SK-N-SH treated with all-trans-retinoic acid at 6 μM for 48 hours (cell line): ENCODE results near the gene GRID1.

Experiments
- ATAC-seq: fragments of 200-7000 bp; cut with Tn5 transposase; 3 replicates; pipeline ENCODE4 v1.9.1; 2020; ENCODE audit warnings: mild to moderate bottlenecking, moderate library complexity
- ARNTL ChIP-seq: fragments of 450-650 bp; formaldehyde crosslinking; IDR thresholded peaks from 2 replicates; pipeline ENCODE4 v1.5.0; 2020; ENCODE audit warnings: low read depth, mild to moderate bottlenecking, moderate library complexity, borderline replicate concordance
- BACH2 ChIP-seq: fragments of 250-450 bp; sonication (Bioruptor Pico); IDR thresholded peaks from 2 replicates; pipeline ENCODE4 v1.9.0; 2021; ENCODE audit warnings: mild to moderate bottlenecking, borderline replicate concordance
- CREB5 ChIP-seq: fragments of 250-450 bp; sonication (Bioruptor Pico); IDR thresholded peaks from 2 replicates; pipeline ENCODE4 v1.5.1; 2020; ENCODE audit warnings: low read depth, mild to moderate bottlenecking, moderate library complexity
- CSDC2 ChIP-seq: fragments of 250-450 bp; sonication (Bioruptor Pico); IDR thresholded peaks from 2 replicates; pipeline ENCODE4 v1.5.0; 2020; ENCODE audit warnings: mild to moderate bottlenecking, moderate library complexity
- CSRNP3 ChIP-seq: fragments of 250-450 bp; sonication (Bioruptor Pico); IDR thresholded peaks from 2 replicates; pipeline ENCODE4 v1.5.1; 2021; ENCODE audit warnings: mild to moderate bottlenecking, moderate library complexity
- ESRRG ChIP-seq: fragments of 250-450 bp; sonication (Bioruptor Pico); IDR thresholded peaks from 2 replicates; pipeline ENCODE4 v1.6.1; 2021; ENCODE audit warnings: mild to moderate bottlenecking
- GLIS3 ChIP-seq: fragments of 250-450 bp; sonication (Bioruptor Pico); IDR thresholded peaks from 2 replicates; pipeline ENCODE4 v1.5.0; 2020; ENCODE audit warnings: mild to moderate bottlenecking, moderate library complexity
- ISL1 ChIP-seq: fragments of 250-450 bp; sonication (Bioruptor Pico); IDR thresholded peaks from 2 replicates; pipeline ENCODE4 v2.1.2; 2022; ENCODE audit warnings: mild to moderate bottlenecking, moderate library complexity
- OSR1 ChIP-seq: fragments of 250-450 bp; sonication (Bioruptor Pico); IDR thresholded peaks from 2 replicates; pipeline ENCODE4 v1.8.0; 2022; ENCODE audit warnings: moderate library complexity, mild to moderate bottlenecking, inconsistent platforms
- PPARA ChIP-seq: fragments of 250-450 bp; sonication (Bioruptor Pico); IDR thresholded peaks from 2 replicates; pipeline ENCODE4 v1.5.0; 2020; ENCODE audit warnings: mild to moderate bottlenecking, borderline replicate concordance
- RARB ChIP-seq: fragments of 250-450 bp; sonication (Bioruptor Pico); IDR thresholded peaks from 2 replicates; pipeline ENCODE4 v1.8.0; 2021; ENCODE audit warnings: mild to moderate bottlenecking, moderate library complexity
- SNAI2 ChIP-seq: fragments of 250-450 bp; sonication (Bioruptor Pico); IDR thresholded peaks from 2 replicates; pipeline ENCODE4 v1.5.0; 2020; ENCODE audit warnings: mild to moderate bottlenecking, moderate library complexity
- TCF4 ChIP-seq: fragments of 250-450 bp; sonication (Bioruptor Pico); IDR thresholded peaks from 2 replicates; pipeline ENCODE4 v1.8.0; 2021; ENCODE audit warnings: mild to moderate bottlenecking, moderate library complexity, borderline replicate concordance
- TOX ChIP-seq: fragments of 250-450 bp; sonication (Bioruptor Pico); IDR thresholded peaks from 2 replicates; pipeline ENCODE4 v1.8.0; 2021; ENCODE audit warnings: mild to moderate bottlenecking, moderate library complexity, borderline replicate concordance
- ZC3H10 ChIP-seq: fragments of 250-450 bp; sonication (Bioruptor Pico); IDR thresholded peaks from 2 replicates; pipeline ENCODE4 v1.5.1; 2021; ENCODE audit warnings: mild to moderate bottlenecking, moderate library complexity
- ZFP3 ChIP-seq: fragments of 250-450 bp; sonication (Bioruptor Pico); IDR thresholded peaks from 2 replicates; pipeline ENCODE4 v1.5.0; 2020; ENCODE audit warnings: mild to moderate bottlenecking, moderate library complexity
- ZNF565 ChIP-seq: fragments of 450-650 bp; formaldehyde crosslinking; conservative IDR thresholded peaks from 2 replicates; pipeline ENCODE4 v1.5.0; 2020; ENCODE audit warnings: low read depth, mild to moderate bottlenecking, moderate library complexity
- ZNF70 ChIP-seq: fragments of 450-650 bp; formaldehyde crosslinking; IDR thresholded peaks from 2 replicates; pipeline ENCODE4 v1.5.0; 2020; ENCODE audit warnings: mild to moderate bottlenecking, moderate library complexity
- ZNF8 ChIP-seq: fragments of 450-650 bp; formaldehyde crosslinking; IDR thresholded peaks from 2 replicates; pipeline ENCODE4 v1.5.0; 2020; ENCODE audit warnings: mild to moderate bottlenecking, moderate library complexity
- TF ChIP-seq, protein P1 (sequence below): fragments of 250-450 bp; sonication (Bioruptor Pico); IDR thresholded peaks from 2 replicates; pipeline ENCODE4 v1.5.0; 2020; ENCODE audit warnings: mild to moderate bottlenecking, moderate library complexity
- TF ChIP-seq, protein P2 (sequence below): fragments of 250-450 bp; sonication (Bioruptor Pico); IDR thresholded peaks from 2 replicates; pipeline ENCODE4 v1.8.0; 2021; ENCODE audit warnings: low read depth, mild to moderate bottlenecking, moderate library complexity, borderline replicate concordance

GRID1 gene

GRCh38 chr10:86207226-86207625 is 159.4 kb downstream of the GRID1 start:
- no peak for ATAC-seq
- TF ChIP-seq ZC3H10 (CRISPR knock-in tag) (no peak), BACH2 (CRISPR knock-in tag) (no peak), TCF4 (CRISPR knock-in tag) (no peak), ISL1 (no peak), CSDC2 (CRISPR knock-in tag) (no peak), ZFP3 (CRISPR knock-in tag) (no peak), TOX (CRISPR knock-in tag) (no peak), OSR1 (CRISPR knock-in tag) (no peak), CSRNP3 (no peak), GLIS3 (CRISPR knock-in tag) (no peak), PPARA (no peak), ZNF8 (CRISPR knock-in tag) (no peak), ARNTL (no peak)
- TF ChIP-seq, protein P1, sequence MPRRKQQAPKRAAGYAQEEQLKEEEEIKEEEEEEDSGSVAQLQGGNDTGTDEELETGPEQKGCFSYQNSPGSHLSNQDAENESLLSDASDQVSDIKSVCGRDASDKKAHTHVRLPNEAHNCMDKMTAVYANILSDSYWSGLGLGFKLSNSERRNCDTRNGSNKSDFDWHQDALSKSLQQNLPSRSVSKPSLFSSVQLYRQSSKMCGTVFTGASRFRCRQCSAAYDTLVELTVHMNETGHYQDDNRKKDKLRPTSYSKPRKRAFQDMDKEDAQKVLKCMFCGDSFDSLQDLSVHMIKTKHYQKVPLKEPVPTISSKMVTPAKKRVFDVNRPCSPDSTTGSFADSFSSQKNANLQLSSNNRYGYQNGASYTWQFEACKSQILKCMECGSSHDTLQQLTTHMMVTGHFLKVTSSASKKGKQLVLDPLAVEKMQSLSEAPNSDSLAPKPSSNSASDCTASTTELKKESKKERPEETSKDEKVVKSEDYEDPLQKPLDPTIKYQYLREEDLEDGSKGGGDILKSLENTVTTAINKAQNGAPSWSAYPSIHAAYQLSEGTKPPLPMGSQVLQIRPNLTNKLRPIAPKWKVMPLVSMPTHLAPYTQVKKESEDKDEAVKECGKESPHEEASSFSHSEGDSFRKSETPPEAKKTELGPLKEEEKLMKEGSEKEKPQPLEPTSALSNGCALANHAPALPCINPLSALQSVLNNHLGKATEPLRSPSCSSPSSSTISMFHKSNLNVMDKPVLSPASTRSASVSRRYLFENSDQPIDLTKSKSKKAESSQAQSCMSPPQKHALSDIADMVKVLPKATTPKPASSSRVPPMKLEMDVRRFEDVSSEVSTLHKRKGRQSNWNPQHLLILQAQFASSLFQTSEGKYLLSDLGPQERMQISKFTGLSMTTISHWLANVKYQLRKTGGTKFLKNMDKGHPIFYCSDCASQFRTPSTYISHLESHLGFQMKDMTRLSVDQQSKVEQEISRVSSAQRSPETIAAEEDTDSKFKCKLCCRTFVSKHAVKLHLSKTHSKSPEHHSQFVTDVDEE (CRISPR knock-in tag): no peak
- TF ChIP-seq, all 23 proteins: peak for 0

DNA sequence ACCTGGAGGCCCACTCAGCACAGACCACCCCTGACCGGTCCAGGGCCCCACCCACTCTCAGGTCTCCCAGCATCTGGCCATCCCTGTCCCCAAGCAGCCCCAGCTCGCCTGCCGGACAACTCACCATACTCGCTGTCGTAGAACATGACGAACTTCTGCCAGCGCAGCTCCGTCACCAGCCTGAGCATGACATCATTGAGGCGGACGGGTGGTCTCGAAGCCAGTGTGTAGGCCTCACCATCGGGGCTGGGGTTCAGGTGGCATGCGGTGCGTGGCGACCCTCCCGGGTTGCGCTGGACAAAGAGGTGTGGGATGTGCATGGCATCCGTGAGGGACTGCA is 160.4 kb downstream of the GRID1 start:
- ATAC-seq: no peak
- TF ChIP-seq RARB (CRISPR knock-in tag) (no peak), CSRNP3 (no peak), ZNF70 (CRISPR knock-in tag) (no peak), CREB5 (no peak), ESRRG (CRISPR knock-in tag) (no peak), TOX (CRISPR knock-in tag) (no peak), ISL1 (no peak)

DNA sequence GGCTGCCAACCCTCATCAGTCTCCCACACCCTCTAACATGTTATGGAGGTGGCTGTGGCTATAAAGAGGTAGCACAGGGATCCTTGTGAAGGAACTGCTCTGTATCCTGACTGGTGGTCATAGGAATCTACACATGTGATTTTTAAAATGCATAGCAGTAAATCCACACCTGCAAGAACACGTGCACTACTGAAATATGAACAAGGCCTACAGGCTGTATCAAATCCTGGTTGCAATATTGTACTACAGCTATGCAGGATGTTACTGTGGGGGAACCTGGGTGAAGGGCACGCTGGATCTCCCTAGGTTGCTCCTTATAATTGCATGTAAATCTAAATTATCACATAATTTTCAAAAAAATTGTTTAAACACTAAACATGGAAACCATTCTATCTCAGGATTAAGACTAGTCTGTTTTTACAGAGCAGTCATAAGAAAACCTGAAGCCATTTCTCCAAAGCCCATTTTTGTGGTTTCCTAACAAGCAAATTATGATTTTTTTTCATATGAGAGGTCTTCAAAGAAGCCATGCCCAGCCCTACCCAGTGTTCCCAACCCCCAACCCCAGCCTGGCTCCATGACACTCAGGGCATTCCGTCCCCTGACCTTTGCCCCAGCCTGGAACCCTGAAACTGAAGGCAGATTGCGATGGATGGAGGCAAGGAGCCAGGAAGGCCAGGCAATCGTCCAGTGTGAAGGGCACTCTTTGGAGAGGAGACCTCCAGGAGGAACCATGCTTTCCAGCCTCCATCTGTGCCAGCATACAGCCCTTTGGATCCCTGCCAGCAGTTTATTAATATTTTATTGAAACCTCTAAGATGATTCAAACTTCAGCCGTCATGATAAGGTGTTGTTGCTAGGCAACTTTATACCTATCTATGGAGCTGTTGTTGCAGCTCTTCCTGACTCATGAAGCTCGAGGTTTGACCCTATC is 161.0 kb downstream of the GRID1 start:
- ATAC-seq: no peak
- TF ChIP-seq ZFP3 (CRISPR knock-in tag) (no peak), ZNF70 (CRISPR knock-in tag) (no peak), ZNF8 (CRISPR knock-in tag) (no peak), PPARA (no peak), TOX (CRISPR knock-in tag) (no peak), CSDC2 (CRISPR knock-in tag) (no peak), ISL1 (no peak), SNAI2 (CRISPR knock-in tag) (no peak), CSRNP3 (no peak), TCF4 (CRISPR knock-in tag) (no peak), ZNF565 (no peak), ARNTL (no peak), GLIS3 (CRISPR knock-in tag) (no peak), CREB5 (no peak)
- TF ChIP-seq, protein P2, sequence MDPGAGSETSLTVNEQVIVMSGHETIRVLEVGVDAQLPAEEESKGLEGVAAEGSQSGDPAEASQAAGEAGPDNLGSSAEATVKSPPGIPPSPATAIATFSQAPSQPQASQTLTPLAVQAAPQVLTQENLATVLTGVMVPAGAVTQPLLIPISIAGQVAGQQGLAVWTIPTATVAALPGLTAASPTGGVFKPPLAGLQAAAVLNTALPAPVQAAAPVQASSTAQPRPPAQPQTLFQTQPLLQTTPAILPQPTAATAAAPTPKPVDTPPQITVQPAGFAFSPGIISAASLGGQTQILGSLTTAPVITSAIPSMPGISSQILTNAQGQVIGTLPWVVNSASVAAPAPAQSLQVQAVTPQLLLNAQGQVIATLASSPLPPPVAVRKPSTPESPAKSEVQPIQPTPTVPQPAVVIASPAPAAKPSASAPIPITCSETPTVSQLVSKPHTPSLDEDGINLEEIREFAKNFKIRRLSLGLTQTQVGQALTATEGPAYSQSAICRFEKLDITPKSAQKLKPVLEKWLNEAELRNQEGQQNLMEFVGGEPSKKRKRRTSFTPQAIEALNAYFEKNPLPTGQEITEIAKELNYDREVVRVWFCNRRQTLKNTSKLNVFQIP (CRISPR knock-in tag): no peak
